GM12878 (cell line): ENCODE measurements around the gene USP21. TPM values are rescaled to one million over a fixed set of nuclear protein-coding genes. Genes with fewer than 3 reads are reported as not detected.

Experiments used
- BACH1 ChIP-seq: fragments of 450-650 bp; IDR thresholded peaks from 2 replicates; pipeline ENCODE4 v1.6.1; 2017; ENCODE audit warnings: mild to moderate bottlenecking, borderline replicate concordance
- BHLHE40 ChIP-seq, 2 experiments: fragments of 450-650 bp in 1 of 2; IDR thresholded peaks; 2 replicates each; pipeline ENCODE4 v1.6.1; 2011 to 2017; ENCODE audit warnings: low read depth in 2 of 2, borderline replicate concordance in 1 of 2, improper control_type of control experiment in 1 of 2, low read length in 1 of 2, mild to moderate bottlenecking in 1 of 2
- CHD1 ChIP-seq: IDR thresholded peaks from 2 replicates; pipeline ENCODE4 v1.6.1; 2012; ENCODE audit warnings: low read depth, low read length, improper control_type of control experiment
- CTCF ChIP-seq, 3 experiments: IDR thresholded peaks in 2 of 3; conservative IDR thresholded peaks in 1 of 3; 2 replicates each; pipeline ENCODE4 v1.5.1; 2011; ENCODE audit warnings: low read depth in 3 of 3, low read length in 3 of 3, mild to moderate bottlenecking in 3 of 3, control low read depth in 2 of 3, moderate library complexity in 2 of 3, inconsistent platforms in 1 of 3, mixed read lengths in 1 of 3; ENCODE audit not compliant: control insufficient read depth in 2 of 3, insufficient read depth in 1 of 3; ENCODE audit errors: extremely low read depth in 1 of 3
- EP300 ChIP-seq, 2 experiments: fragments of 150-350 bp in 1 of 2; IDR thresholded peaks; 2 replicates each; pipeline ENCODE4 v1.6.1; 2011 to 2012; ENCODE audit warnings: low read depth in 2 of 2, low read length in 2 of 2, borderline replicate concordance in 1 of 2, improper control_type of control experiment in 1 of 2, inconsistent platforms in 1 of 2; ENCODE audit not compliant: control insufficient read depth in 1 of 2
- ESRRA ChIP-seq: IDR thresholded peaks from 2 replicates; pipeline ENCODE4 v1.6.1; 2012; ENCODE audit warnings: mild to moderate bottlenecking, low read length, improper control_type of control experiment
- IKZF1 ChIP-seq: fragments of 450-650 bp; conservative IDR thresholded peaks from 2 replicates; pipeline ENCODE4 v1.6.1; 2017; ENCODE audit warnings: antibody characterized with exemption, mild to moderate bottlenecking
- IRF4 ChIP-seq: IDR thresholded peaks from 2 replicates; pipeline ENCODE4 v1.6.1; 2011; ENCODE audit warnings: low read depth, low read length
- JUNB ChIP-seq: IDR thresholded peaks from 2 replicates; pipeline ENCODE4 v1.6.1; 2016; ENCODE audit warnings: antibody characterized with exemption, mild to moderate bottlenecking
- KLF5 ChIP-seq: fragments of 450-650 bp; IDR thresholded peaks from 2 replicates; pipeline ENCODE4 v1.6.1; 2014; ENCODE audit warnings: mild to moderate bottlenecking; ENCODE audit not compliant: partially characterized antibody
- NR2C2 ChIP-seq: IDR thresholded peaks from 2 replicates; pipeline ENCODE4 v1.6.1; 2011; ENCODE audit warnings: borderline replicate concordance, low read depth; ENCODE audit not compliant: control insufficient read depth, insufficient read length
- PAX8 ChIP-seq: fragments of 450-650 bp; IDR thresholded peaks from 2 replicates; pipeline ENCODE4 v1.6.1; 2017; ENCODE audit warnings: mild to moderate bottlenecking, moderate library complexity
- STAT1 ChIP-seq: fragments of 450-650 bp; conservative IDR thresholded peaks from 2 replicates; pipeline ENCODE4 v1.6.1; 2014; ENCODE audit warnings: antibody characterized with exemption, mild to moderate bottlenecking
- TCF3 ChIP-seq: IDR thresholded peaks from 2 replicates; pipeline ENCODE4 v1.6.1; 2012; ENCODE audit warnings: low read depth, mild to moderate bottlenecking, low read length, borderline replicate concordance; ENCODE audit not compliant: insufficient read depth
- TCF7 ChIP-seq: IDR thresholded peaks from 2 replicates; pipeline ENCODE4 v1.6.1; 2014; ENCODE audit warnings: antibody characterized with exemption, borderline replicate concordance
- USF2 ChIP-seq: IDR thresholded peaks from 2 replicates; pipeline ENCODE4 v1.6.1; 2011; ENCODE audit warnings: low read depth, low read length, improper control_type of control experiment, borderline replicate concordance
- ZBED1 ChIP-seq: IDR thresholded peaks from 2 replicates; pipeline ENCODE4 v1.6.1; 2016; ENCODE audit warnings: borderline replicate concordance
- polyA plus RNA-seq, 11 experiments: library from polyadenylated mRNA; depleted of rRNA in 4 of 11; unstranded in 6 of 11; stranded (reverse) in 5 of 11; fragments of >200 nt; fragmentation: Nextera tagmentation in 4 of 11; fragmentation: Illumina TruSeq in 1 of 11; extraction: Ambion mirVana in 4 of 11; extraction: Trizol in 1 of 11; gene quantifications; 1 replicate in 1 of 11; 2 replicates in 10 of 11; pipeline versions ENCODE4 v1.2.1 to v1.2.3, GENCODE V29; 2011 to 2016; ENCODE audit warnings: inconsistent platforms in 2 of 11, missing spikeins in 2 of 11, low read depth in 1 of 11
- total RNA-seq, 4 experiments: library from RNA; depleted of rRNA in 3 of 4; stranded (reverse); fragments of >200 nt in 3 of 4; fragmentation: Illumina TruSeq in 1 of 4; extraction: Trizol in 1 of 4; gene quantifications; 2 replicates each; pipeline versions ENCODE4 v1.2.1 to v1.2.3, GENCODE V29; 2013 to 2021
- TF ChIP-seq, protein P1 (sequence below): IDR thresholded peaks from 2 replicates; pipeline ENCODE4 v1.6.1; 2012; ENCODE audit warnings: mild to moderate bottlenecking, low read depth, low read length
- TF ChIP-seq, protein P2 (sequence below): fragments of 450-650 bp; IDR thresholded peaks from 2 replicates; pipeline ENCODE4 v1.6.1; 2016; ENCODE audit warnings: mild to moderate bottlenecking, moderate library complexity, borderline replicate concordance

The USP21 gene
- total and polyA plus RNA-seq, 10 of the 15 experiments (the other 5 are each of a cell fraction or from before 2014, with no cell fraction given), result 3.2 to 28.6 (median 16.6) TPM

- TF ChIP-seq ZBED1 (peak; percentile 79; the same call in 1 of the 2 replicates), NR2C2 (no peak), CHD1 (0 out of 2 replicates have a peak, but pooled peaks have one; percentile 51), USF2 (no peak), IRF4 (no peak), STAT1 (no peak), ESRRA (no peak; the same call in 1 of the 2 replicates), JUNB (no peak), IKZF1 (peak; percentile 69; the same call in 1 of the 2 replicates), EP300 (IDR thresholded peaks at IDR 0.05; ENCODE audit: borderline replicate concordance in 1 of 2, control insufficient read depth in 1 of 2, low read depth in 2 of 2, low read length in 2 of 2) (no peak), PAX8 (peak; percentile 65; the same call in 1 of the 2 replicates), CTCF (IDR thresholded peaks at IDR 0.05 in 2 of 3, conservative IDR thresholded peaks at IDR 0.05 in 1 of 3; ENCODE audit: control insufficient read depth in 2 of 3, extremely low read depth in 1 of 3, insufficient read depth in 1 of 3, low read depth in 3 of 3, low read length in 3 of 3) (no peak), TCF7 (no peak), TCF3 (no peak), BACH1 (no peak), KLF5 (no peak), BHLHE40 (IDR thresholded peaks at IDR 0.05; ENCODE audit: borderline replicate concordance in 1 of 2, low read depth in 2 of 2, low read length in 1 of 2) (peak; percentile 17 to 74; a peak in 2 of 4 replicates)
- TF ChIP-seq, protein P1, sequence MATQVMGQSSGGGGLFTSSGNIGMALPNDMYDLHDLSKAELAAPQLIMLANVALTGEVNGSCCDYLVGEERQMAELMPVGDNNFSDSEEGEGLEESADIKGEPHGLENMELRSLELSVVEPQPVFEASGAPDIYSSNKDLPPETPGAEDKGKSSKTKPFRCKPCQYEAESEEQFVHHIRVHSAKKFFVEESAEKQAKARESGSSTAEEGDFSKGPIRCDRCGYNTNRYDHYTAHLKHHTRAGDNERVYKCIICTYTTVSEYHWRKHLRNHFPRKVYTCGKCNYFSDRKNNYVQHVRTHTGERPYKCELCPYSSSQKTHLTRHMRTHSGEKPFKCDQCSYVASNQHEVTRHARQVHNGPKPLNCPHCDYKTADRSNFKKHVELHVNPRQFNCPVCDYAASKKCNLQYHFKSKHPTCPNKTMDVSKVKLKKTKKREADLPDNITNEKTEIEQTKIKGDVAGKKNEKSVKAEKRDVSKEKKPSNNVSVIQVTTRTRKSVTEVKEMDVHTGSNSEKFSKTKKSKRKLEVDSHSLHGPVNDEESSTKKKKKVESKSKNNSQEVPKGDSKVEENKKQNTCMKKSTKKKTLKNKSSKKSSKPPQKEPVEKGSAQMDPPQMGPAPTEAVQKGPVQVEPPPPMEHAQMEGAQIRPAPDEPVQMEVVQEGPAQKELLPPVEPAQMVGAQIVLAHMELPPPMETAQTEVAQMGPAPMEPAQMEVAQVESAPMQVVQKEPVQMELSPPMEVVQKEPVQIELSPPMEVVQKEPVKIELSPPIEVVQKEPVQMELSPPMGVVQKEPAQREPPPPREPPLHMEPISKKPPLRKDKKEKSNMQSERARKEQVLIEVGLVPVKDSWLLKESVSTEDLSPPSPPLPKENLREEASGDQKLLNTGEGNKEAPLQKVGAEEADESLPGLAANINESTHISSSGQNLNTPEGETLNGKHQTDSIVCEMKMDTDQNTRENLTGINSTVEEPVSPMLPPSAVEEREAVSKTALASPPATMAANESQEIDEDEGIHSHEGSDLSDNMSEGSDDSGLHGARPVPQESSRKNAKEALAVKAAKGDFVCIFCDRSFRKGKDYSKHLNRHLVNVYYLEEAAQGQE, result 0 out of 2 replicates have a peak, but pooled peaks have one; percentile 5
- TF ChIP-seq, protein P2, sequence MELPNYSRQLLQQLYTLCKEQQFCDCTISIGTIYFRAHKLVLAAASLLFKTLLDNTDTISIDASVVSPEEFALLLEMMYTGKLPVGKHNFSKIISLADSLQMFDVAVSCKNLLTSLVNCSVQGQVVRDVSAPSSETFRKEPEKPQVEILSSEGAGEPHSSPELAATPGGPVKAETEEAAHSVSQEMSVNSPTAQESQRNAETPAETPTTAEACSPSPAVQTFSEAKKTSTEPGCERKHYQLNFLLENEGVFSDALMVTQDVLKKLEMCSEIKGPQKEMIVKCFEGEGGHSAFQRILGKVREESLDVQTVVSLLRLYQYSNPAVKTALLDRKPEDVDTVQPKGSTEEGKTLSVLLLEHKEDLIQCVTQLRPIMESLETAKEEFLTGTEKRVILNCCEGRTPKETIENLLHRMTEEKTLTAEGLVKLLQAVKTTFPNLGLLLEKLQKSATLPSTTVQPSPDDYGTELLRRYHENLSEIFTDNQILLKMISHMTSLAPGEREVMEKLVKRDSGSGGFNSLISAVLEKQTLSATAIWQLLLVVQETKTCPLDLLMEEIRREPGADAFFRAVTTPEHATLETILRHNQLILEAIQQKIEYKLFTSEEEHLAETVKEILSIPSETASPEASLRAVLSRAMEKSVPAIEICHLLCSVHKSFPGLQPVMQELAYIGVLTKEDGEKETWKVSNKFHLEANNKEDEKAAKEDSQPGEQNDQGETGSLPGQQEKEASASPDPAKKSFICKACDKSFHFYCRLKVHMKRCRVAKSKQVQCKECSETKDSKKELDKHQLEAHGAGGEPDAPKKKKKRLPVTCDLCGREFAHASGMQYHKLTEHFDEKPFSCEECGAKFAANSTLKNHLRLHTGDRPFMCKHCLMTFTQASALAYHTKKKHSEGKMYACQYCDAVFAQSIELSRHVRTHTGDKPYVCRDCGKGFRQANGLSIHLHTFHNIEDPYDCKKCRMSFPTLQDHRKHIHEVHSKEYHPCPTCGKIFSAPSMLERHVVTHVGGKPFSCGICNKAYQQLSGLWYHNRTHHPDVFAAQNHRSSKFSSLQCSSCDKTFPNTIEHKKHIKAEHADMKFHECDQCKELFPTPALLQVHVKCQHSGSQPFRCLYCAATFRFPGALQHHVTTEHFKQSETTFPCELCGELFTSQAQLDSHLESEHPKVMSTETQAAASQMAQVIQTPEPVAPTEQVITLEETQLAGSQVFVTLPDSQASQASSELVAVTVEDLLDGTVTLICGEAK, result peak; percentile 99
Observed at GRCh38 chr1:161153682-161154337, 5.5 kb upstream of the USP21 start, which contains the start of gene UFC1 (continued).
